SK-N-MC (cell line): ENCODE measurements around the gene CACNA1C.

ENCODE experiments used
- EZH2 ChIP-seq: fragments of 200-600 bp; sonication (generic); IDR thresholded peaks from one replicate; pipeline ENCODE4 v1.6.1; 2017; ENCODE audit warnings: antibody characterized with exemption
- FOXP2 ChIP-seq: optimal IDR thresholded peaks from 2 replicates; pipeline ENCODE3; 2011; ENCODE audit warnings: mild to moderate bottlenecking, moderate library complexity; ENCODE audit not compliant: insufficient read depth; ENCODE audit errors: extremely low read length, control extremely low read depth
- POLR2AphosphoS5 ChIP-seq: IDR thresholded peaks from 2 replicates; pipeline ENCODE4 v1.6.1; 2012; ENCODE audit warnings: mild to moderate bottlenecking, low read depth, low read length, borderline replicate concordance

DNA sequence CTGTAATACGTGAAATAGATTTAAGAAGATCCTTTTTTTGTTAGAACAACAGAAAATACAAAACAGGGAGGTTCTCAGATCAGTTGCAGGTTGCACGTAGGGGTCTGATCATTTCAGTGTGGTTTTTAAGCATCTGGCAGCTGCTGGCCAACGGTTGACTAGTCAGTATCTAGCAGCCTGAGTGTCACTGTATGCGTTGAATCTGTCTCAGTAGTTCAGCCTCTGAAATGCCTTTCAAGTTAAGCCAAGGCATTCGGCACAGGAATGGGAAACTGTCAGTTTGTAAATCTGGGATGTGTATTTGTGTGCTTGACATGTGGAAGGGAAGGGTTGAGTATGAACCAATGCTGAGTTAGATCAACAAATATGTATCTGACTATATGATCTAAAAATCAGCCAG lies 165.9 kb downstream of the CACNA1C start:
- no peak for TF ChIP-seq EZH2
- no peak for TF ChIP-seq POLR2AphosphoS5
- TF ChIP-seq FOXP2: no peak
